HEK293T (cell line): ENCODE data around the gene PLEKHD1.

Source experiments
- ARNT ChIP-seq: fragments of 450-650 bp; IDR thresholded peaks from 2 replicates; pipeline ENCODE4 v1.6.1; 2017; ENCODE audit warnings: mild to moderate bottlenecking
- ELF4 ChIP-seq: fragments of 450-650 bp; IDR thresholded peaks from 2 replicates; pipeline ENCODE4 v1.6.1; 2017; ENCODE audit warnings: antibody characterized with exemption
- FOXM1 ChIP-seq: fragments of 450-650 bp; IDR thresholded peaks from 2 replicates; pipeline ENCODE4 v1.6.1; 2017; ENCODE audit warnings: mild to moderate bottlenecking, borderline replicate concordance

- TF ChIP-seq FOXM1 = no peak
- no peak for TF ChIP-seq ARNT
- TF ChIP-seq ELF4 = no peak
These were observed 5.0 kb downstream of the PLEKHD1 start for GRCh38 chr14:69489495-69489894.
